ENCODE results near the gene AFAP1L2. TPM values are rescaled to one million over a fixed set of nuclear protein-coding genes. Genes with fewer than 3 reads are reported as not detected.

The AFAP1L2 gene
- total RNA-seq, 5 donors from 2014 or later (not counting 1 experiment from before 2014, with no cell fraction given), result 1.0 to 3.8 (median 2.1) TPM

DNA sequence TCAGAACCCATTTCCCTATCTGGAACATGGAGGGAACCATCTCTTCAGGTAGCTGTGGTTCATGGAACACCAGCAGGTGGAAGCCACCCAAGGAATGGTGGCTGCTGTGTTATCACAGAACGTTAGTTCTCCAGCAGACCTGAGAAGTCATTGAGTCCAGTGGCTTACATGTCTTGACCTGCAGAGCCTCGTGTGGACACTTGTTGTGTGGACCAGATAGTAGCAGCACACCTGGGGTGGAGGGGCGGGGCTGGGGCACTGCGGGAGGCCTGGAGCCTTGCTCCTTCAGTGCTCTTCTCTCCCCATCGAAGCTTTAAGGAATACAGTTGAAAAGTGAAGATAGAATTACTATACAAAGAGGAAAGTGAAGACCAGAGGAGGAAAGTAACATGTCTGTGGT is 122.8 kb downstream of the AFAP1L2 start:
- no peaks in the 10 kb centered on the region for H3K9me3 Mint-ChIP-seq
- 84% methylated on average over 4 of the region's 5 CpGs for WGBS (ENCODE audit: insufficient coverage)
- Histone ChIP-seq H3K27me3 (replicated peaks in 1 of 2; ENCODE audit: control insufficient read depth in 2 of 2, extremely low read depth in 1 of 2, insufficient read depth in 2 of 2, low read length in 1 of 2) (peaks cover 0 to 30% of the 10 kb centered on the region in 2 experiments), H3K36me3 (ENCODE audit: control insufficient read depth in 2 of 2, extremely low read depth in 1 of 2, insufficient read depth in 1 of 2, low read length in 1 of 2) (no peaks in the 10 kb centered on the region), H3K4me1 (ENCODE audit: control insufficient read depth in 1 of 2, extremely low read depth in 1 of 2, insufficient read depth in 2 of 2, low read length in 2 of 2) (no peaks in the 10 kb centered on the region), H3K9me3 (no peaks in the 10 kb centered on the region), H3K4me3 (ENCODE audit: control insufficient read depth in 1 of 2, extremely low read depth in 1 of 2, low read length in 1 of 2) (no peak overlapping the region), H3K27ac (ENCODE audit: low read length) (no peak overlapping the region)
- H3K4me1 Mint-ChIP-seq, result no peaks in the 10 kb centered on the region
- H3K27ac Mint-ChIP-seq, result no peak overlapping the region
- ChIA-PET POLR2A (no interaction called here), CTCF (no interaction called here)
- no peak overlapping the region for H3K4me3 Mint-ChIP-seq
- peaks cover 5 to 13% of the 10 kb centered on the region in 2 donors for H3K27me3 Mint-ChIP-seq
- DNase-seq (no peak), ATAC-seq (replicated peaks in 1 of 4) (no peak)
- H3K36me3 Mint-ChIP-seq, result no peaks in the 10 kb centered on the region

DNA sequence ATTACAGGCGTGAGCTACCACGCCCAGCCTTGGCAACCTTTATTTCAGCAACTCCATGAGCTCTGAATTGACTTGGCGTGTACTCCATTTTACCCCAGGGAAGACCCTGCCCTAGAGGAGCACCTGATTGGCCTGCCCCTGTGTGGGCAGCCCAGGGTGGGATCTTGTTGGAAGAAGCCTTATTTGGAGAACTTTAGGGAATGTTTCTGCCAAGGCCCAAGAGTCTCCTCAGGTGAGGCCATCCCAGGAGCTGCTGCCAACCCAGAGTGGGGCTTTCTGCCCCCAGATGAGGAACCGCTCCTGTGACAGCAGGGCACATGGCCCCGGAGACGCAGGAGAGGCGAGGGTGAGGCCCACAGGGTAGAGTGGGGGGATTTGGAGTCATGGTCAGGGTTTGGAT is 123.3 kb downstream of the AFAP1L2 start:
- WGBS (ENCODE audit: insufficient coverage), result 66% methylated on average over 4 of the region's 7 CpGs
- Mint-ChIP-seq H3K4me1 (no peaks in the 10 kb centered on the region), H3K27me3 (peaks cover 5 to 13% of the 10 kb centered on the region in 2 donors), H3K36me3 (no peaks in the 10 kb centered on the region), H3K27ac (no peak overlapping the region), H3K4me3 (no peak overlapping the region), H3K9me3 (no peaks in the 10 kb centered on the region)
- CTCF ChIA-PET, result no interaction called here
- DNase-seq, result no peak
- H3K9me3 ChIP-seq, result no peaks in the 10 kb centered on the region
- H3K36me3 ChIP-seq (ENCODE audit: control insufficient read depth in 2 of 2, extremely low read depth in 1 of 2, insufficient read depth in 1 of 2, low read length in 1 of 2), result no peaks in the 10 kb centered on the region
- H3K27me3 ChIP-seq (replicated peaks in 1 of 2; ENCODE audit: control insufficient read depth in 2 of 2, extremely low read depth in 1 of 2, insufficient read depth in 2 of 2, low read length in 1 of 2), result peaks cover 0 to 30% of the 10 kb centered on the region in 2 experiments
- POLR2A ChIA-PET, result no interaction called here
- ATAC-seq (replicated peaks in 1 of 4), result no peak
- no peak overlapping the region for H3K27ac ChIP-seq (ENCODE audit: low read length)
- no peaks in the 10 kb centered on the region for H3K4me1 ChIP-seq (ENCODE audit: control insufficient read depth in 1 of 2, extremely low read depth in 1 of 2, insufficient read depth in 2 of 2, low read length in 2 of 2)
- H3K4me3 ChIP-seq (ENCODE audit: control insufficient read depth in 1 of 2, extremely low read depth in 1 of 2, low read length in 1 of 2), result no peak overlapping the region

DNA sequence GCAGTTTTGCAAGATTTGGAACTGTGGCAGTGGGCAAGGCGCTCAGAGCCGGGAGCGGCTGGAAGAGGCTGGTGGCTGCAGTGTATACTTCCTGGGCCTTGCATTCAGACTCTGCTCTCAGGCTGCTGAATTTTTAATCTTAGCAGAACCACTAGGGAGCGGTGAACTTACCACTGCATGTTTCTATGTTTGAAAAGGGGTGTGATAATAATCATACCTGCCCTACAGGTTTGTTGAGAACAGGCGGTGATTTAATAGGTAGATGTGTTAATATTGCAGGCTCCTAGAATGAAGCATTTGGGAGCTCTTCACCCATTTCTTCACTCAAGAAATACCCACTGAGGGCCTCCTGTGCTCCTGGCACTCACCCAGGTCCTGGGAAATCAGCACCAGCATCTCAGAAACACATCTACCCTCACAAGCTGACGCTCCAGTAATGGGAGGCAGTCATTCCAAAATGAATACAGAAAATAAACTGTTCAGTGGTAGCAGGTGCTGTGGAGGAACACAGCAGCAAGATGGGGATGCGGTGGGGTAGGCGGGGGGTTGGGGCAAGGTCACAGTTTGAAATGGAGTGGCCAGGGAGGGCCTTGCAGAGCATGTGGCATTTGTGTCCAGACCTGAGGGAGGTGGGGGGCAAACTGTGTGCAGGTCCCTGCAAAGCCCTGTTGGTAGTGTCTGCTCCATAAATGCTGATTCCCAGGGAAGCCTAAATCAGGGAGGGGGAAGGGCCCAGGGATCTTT is 124.2 kb downstream of the AFAP1L2 start:
- CTCF ChIA-PET, result no interaction called here
- Mint-ChIP-seq H3K9me3 (no peaks in the 10 kb centered on the region), H3K27me3 (peaks cover 5 to 13% of the 10 kb centered on the region in 2 donors), H3K4me3 (no peak overlapping the region), H3K4me1 (no peaks in the 10 kb centered on the region), H3K36me3 (no peaks in the 10 kb centered on the region), H3K27ac (no peak overlapping the region)
- H3K36me3 ChIP-seq (ENCODE audit: control insufficient read depth in 2 of 2, extremely low read depth in 1 of 2, insufficient read depth in 1 of 2, low read length in 1 of 2), result no peaks in the 10 kb centered on the region
- no peak overlapping the region for H3K27ac ChIP-seq (ENCODE audit: low read length)
- no peaks in the 10 kb centered on the region for H3K9me3 ChIP-seq
- 90% methylated on average over 5 of the region's 8 CpGs for WGBS (ENCODE audit: insufficient coverage)
- no peak for DNase-seq
- no peak for ATAC-seq (replicated peaks in 1 of 4)
- peaks cover 0 to 30% of the 10 kb centered on the region in 2 experiments for H3K27me3 ChIP-seq (replicated peaks in 1 of 2; ENCODE audit: control insufficient read depth in 2 of 2, extremely low read depth in 1 of 2, insufficient read depth in 2 of 2, low read length in 1 of 2)
- no peaks in the 10 kb centered on the region for H3K4me1 ChIP-seq (ENCODE audit: control insufficient read depth in 1 of 2, extremely low read depth in 1 of 2, insufficient read depth in 2 of 2, low read length in 2 of 2)
- no peak overlapping the region for H3K4me3 ChIP-seq (ENCODE audit: control insufficient read depth in 1 of 2, extremely low read depth in 1 of 2, low read length in 1 of 2)
- POLR2A ChIA-PET, result no interaction called here

DNA sequence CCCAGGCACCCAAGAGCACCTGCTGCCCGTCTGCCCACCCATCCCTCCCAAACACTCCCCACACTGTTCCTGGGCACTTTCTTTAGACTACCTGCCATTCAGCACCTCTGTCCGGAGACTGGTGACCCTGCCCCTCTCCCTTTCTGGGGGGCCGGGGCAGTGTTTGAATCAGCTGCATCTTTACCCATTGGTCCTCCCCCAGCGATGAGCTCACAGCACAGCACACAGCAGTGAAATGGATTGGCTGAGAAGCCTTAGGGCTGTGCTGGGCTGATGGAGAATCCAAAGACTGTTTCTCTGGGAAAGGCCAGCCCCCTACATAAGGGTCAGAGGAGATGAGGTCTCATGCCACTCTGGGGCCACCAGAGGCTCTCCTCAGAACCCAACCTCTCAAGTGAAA is 125.0 kb downstream of the AFAP1L2 start:
- Histone ChIP-seq H3K9me3 (no peaks in the 10 kb centered on the region), H3K36me3 (ENCODE audit: control insufficient read depth in 2 of 2, extremely low read depth in 1 of 2, insufficient read depth in 1 of 2, low read length in 1 of 2) (no peaks in the 10 kb centered on the region), H3K27ac (ENCODE audit: low read length) (no peak overlapping the region), H3K4me3 (ENCODE audit: control insufficient read depth in 1 of 2, extremely low read depth in 1 of 2, low read length in 1 of 2) (no peak overlapping the region), H3K4me1 (ENCODE audit: control insufficient read depth in 1 of 2, extremely low read depth in 1 of 2, insufficient read depth in 2 of 2, low read length in 2 of 2) (no peaks in the 10 kb centered on the region), H3K27me3 (replicated peaks in 1 of 2; ENCODE audit: control insufficient read depth in 2 of 2, extremely low read depth in 1 of 2, insufficient read depth in 2 of 2, low read length in 1 of 2) (peaks cover 0 to 25% of the 10 kb centered on the region in 2 experiments)
- DNase-seq, result no peak
- ChIA-PET CTCF (no interaction called here), POLR2A (no interaction called here)
- H3K4me1 Mint-ChIP-seq, result no peaks in the 10 kb centered on the region
- no CpG with 5 or more reads among the region's 4 CpGs for WGBS (ENCODE audit: insufficient coverage)
- ATAC-seq (replicated peaks in 1 of 4), result no peak
- no peak overlapping the region for H3K4me3 Mint-ChIP-seq
- H3K27ac Mint-ChIP-seq, result no peak overlapping the region
- H3K9me3 Mint-ChIP-seq, result no peaks in the 10 kb centered on the region
- peaks cover 5 to 18% of the 10 kb centered on the region in 2 donors for H3K27me3 Mint-ChIP-seq
- H3K36me3 Mint-ChIP-seq, result no peaks in the 10 kb centered on the region

GRCh38 chr10:114278884-114279191 is 125.5 kb downstream of the AFAP1L2 start:
- H3K4me3 ChIP-seq (ENCODE audit: control insufficient read depth in 1 of 2, extremely low read depth in 1 of 2, low read length in 1 of 2), result no peak overlapping the region
- no peaks in the 10 kb centered on the region for H3K36me3 ChIP-seq (ENCODE audit: control insufficient read depth in 2 of 2, extremely low read depth in 1 of 2, insufficient read depth in 1 of 2, low read length in 1 of 2)
- 86% methylated on average over 1 of the region's 4 CpGs for WGBS (ENCODE audit: insufficient coverage)
- no peak overlapping the region for H3K4me3 Mint-ChIP-seq
- peaks cover 9 to 21% of the 10 kb centered on the region in 2 donors for H3K27me3 Mint-ChIP-seq
- no peak overlapping the region for H3K27ac ChIP-seq (ENCODE audit: low read length)
- no peak for DNase-seq
- H3K9me3 ChIP-seq, result no peaks in the 10 kb centered on the region
- CTCF ChIA-PET, result no interaction called here
- H3K27ac Mint-ChIP-seq, result no peak overlapping the region
- POLR2A ChIA-PET, result no interaction called here
- peaks cover 0 to 27% of the 10 kb centered on the region in 2 experiments for H3K27me3 ChIP-seq (replicated peaks in 1 of 2; ENCODE audit: control insufficient read depth in 2 of 2, extremely low read depth in 1 of 2, insufficient read depth in 2 of 2, low read length in 1 of 2)
- ATAC-seq (replicated peaks in 1 of 4), result no peak
- H3K4me1 Mint-ChIP-seq, result no peaks in the 10 kb centered on the region
- no peaks in the 10 kb centered on the region for H3K9me3 Mint-ChIP-seq
- no peaks in the 10 kb centered on the region for H3K36me3 Mint-ChIP-seq
- H3K4me1 ChIP-seq (ENCODE audit: control insufficient read depth in 1 of 2, extremely low read depth in 1 of 2, insufficient read depth in 2 of 2, low read length in 2 of 2), result no peaks in the 10 kb centered on the region

GRCh38 chr10:114278140-114278883 is 126.0 kb downstream of the AFAP1L2 start:
- DNase-seq (no peak), ATAC-seq (replicated peaks in 1 of 4) (no peak)
- Histone ChIP-seq H3K9me3 (no peaks in the 10 kb centered on the region), H3K4me1 (ENCODE audit: control insufficient read depth in 1 of 2, extremely low read depth in 1 of 2, insufficient read depth in 2 of 2, low read length in 2 of 2) (no peaks in the 10 kb centered on the region), H3K36me3 (ENCODE audit: control insufficient read depth in 2 of 2, extremely low read depth in 1 of 2, insufficient read depth in 1 of 2, low read length in 1 of 2) (no peaks in the 10 kb centered on the region), H3K27me3 (replicated peaks in 1 of 2; ENCODE audit: control insufficient read depth in 2 of 2, extremely low read depth in 1 of 2, insufficient read depth in 2 of 2, low read length in 1 of 2) (peaks cover 0 to 27% of the 10 kb centered on the region in 2 experiments), H3K27ac (ENCODE audit: low read length) (no peak overlapping the region), H3K4me3 (ENCODE audit: control insufficient read depth in 1 of 2, extremely low read depth in 1 of 2, low read length in 1 of 2) (no peak overlapping the region)
- WGBS (ENCODE audit: insufficient coverage), result 84% methylated on average over 21 of the region's 22 CpGs
- Mint-ChIP-seq H3K27ac (no peak overlapping the region), H3K4me1 (no peaks in the 10 kb centered on the region), H3K9me3 (no peaks in the 10 kb centered on the region), H3K27me3 (peaks cover 10 to 22% of the 10 kb centered on the region in 2 donors), H3K4me3 (no peak overlapping the region), H3K36me3 (no peaks in the 10 kb centered on the region)
- POLR2A ChIA-PET, result no interaction called here
- CTCF ChIA-PET, result no interaction called here

All from T-cell (primary cell).